DMS79 treated with DMSO at 0.1 percent for 48 hours (cell line): ENCODE measurements around the gene FRAS1.
"Not testable (repeated sequence)": the region's sequence is repeated elsewhere in the genome, so short reads cannot be mapped to it uniquely, and the experiment has no call there.

Source experiments
- DNase-seq: peaks from one replicate; lab custom pipeline; 2025; lab: John Stamatoyannopoulos, UW

Gene FRAS1

GRCh38 chr4:78057135-78057599, at the start of gene FRAS1:
Gene FRAS1 (plus strand): TSS chr4:78057323. CDS start chr4:78058010, 687 bp downstream.
- DNase-seq, result peak; percentile 83

- DNase-seq, result not testable (repeated sequence)
Observed at GRCh38 chr4:78011003-78011402, 46.1 kb upstream of the FRAS1 start.

DNA sequence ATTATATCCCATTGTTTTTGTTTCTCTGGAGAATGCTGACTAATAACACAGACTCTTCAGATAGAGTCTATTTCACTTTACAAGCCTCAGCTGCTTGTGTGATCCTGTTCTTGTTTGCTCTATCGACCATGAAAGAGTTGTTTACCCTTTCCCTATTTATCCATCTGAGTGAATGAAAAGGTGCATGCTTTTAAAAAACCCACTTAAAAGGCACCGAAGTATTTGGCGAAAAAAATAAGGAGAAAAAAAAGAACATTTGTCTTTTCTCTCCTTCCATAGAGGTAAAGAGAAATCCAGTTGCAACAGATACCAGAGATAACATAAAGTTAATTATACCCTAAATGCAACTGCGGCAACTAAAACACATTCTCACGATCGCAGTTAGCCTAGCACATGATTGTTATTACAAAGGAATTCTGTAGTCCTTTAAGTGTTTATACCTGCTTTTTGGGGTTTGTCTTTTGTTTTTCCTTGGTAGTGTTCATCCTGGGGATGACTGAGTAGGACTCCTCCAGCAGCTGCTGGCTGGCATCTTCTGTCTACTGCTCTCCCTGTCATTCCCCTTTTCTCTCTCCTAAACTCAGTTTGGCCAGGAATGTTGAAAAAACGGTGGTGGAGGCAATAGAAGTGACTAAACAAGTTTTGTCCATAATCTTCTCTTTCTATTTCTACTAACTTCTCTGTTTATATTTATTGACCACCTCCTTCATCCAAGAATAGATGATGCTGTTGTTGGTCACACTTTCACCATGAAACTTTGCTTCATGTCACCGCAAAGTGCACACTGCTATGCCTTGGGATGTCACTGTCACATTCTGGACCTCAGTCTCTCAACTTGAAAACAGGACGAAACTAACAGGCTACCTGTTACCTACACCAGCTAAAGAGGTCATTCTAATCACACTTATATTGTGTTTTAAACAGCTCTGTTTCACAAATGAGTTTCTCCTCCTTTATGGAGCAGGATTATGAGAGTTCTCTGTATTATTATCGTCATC, 41.9 kb upstream of the FRAS1 start:
- peak; percentile 96 for DNase-seq

GRCh38 chr4:78018271-78019049, 38.7 kb upstream of the FRAS1 start:
- DNase-seq, result peak; percentile 17

DNA sequence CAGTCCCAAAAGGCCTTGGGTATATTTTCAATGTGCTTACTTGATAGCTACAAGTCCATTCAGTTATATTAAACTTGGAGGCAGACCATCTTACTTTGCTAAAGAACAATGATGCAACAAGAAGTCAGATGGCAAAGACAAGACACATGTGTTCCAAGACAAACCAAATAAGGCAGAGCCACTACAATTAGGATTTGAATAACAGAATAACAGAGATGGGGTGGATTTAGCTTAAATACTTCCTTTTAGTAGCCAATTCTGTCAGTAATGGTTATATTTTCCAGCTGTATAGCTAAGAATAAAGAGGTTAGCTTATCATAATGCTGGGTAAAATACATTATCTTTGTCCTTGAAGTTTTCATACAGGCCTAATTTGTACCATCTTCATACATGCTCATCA, 37.7 kb upstream of the FRAS1 start:
- no peak for DNase-seq

GRCh38 chr4:78020677-78021076, 36.4 kb upstream of the FRAS1 start:
- DNase-seq, result no peak

- DNase-seq, result peak; percentile 77
Observed at GRCh38 chr4:78022517-78022916, 34.6 kb upstream of the FRAS1 start.

DNA sequence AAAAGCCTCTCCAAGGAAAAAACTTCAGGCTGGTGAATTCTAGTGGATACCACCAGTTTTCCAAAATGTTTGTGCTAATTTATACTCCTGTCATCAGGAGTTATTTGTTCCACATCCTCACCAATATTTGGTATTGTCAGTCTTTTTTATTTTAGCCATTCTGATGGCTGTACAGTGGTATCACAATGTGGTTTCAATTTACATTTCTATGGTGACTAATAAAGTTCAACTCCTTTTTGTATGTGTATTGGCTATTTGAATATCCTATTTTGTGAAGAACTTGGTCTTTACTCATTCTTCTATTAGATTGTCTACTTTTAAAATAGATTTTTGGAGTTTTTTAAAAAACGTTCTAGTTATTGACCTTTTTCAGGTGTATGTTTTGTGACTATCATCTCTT, 33.0 kb upstream of the FRAS1 start:
- DNase-seq, result no peak

- DNase-seq, result no peak
Observed at GRCh38 chr4:78024576-78025091, 32.5 kb upstream of the FRAS1 start.

- peak; percentile 29 for DNase-seq
Observed at GRCh38 chr4:78031417-78031950, 25.6 kb upstream of the FRAS1 start.

GRCh38 chr4:78032446-78032845, 24.7 kb upstream of the FRAS1 start:
- DNase-seq, result peak; percentile 99

DNA sequence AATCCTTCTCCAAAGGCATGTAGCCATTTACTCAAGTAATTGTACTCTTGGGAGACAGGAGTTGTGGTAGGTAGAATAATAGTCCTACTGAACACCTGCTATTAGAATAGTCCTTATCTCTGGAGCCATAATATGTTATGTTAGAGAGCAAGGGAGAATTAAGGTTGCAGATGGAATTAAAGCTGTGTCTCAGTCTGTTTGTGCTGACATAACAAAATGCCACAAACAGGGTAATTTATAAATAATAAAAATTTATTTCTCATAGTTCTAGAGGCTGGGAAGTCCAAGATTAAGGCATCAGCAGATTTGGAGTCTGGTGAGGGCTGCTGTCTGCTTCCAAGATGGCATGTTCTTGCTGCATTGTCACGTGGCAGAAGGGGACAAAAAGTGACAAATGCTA, 24.2 kb upstream of the FRAS1 start:
- no peak for DNase-seq

- no peak for DNase-seq
Observed at GRCh38 chr4:78033861-78034260, 23.3 kb upstream of the FRAS1 start.

- DNase-seq, result no peak
Observed at GRCh38 chr4:78038704-78039103, 18.4 kb upstream of the FRAS1 start.

DNA sequence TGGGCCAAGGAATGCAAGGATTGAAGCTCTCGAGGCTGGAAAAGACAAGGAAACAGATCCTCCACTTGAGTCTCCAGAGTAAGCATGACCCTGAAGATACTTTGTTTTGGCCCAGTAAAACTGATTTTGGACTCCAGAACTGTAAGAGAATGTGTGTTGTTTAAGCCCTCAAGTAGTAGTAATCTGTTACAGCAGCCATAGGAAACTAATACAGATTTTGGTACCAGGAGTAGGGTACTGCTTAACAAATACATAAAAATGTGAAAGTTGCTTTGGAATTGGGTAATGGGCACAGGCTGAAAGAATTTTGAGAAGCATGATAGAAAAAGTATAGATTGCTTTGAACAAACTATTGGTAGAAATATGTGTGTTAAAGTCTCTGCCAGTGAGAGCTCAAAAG, 17.4 kb upstream of the FRAS1 start:
- no peak for DNase-seq

DNA sequence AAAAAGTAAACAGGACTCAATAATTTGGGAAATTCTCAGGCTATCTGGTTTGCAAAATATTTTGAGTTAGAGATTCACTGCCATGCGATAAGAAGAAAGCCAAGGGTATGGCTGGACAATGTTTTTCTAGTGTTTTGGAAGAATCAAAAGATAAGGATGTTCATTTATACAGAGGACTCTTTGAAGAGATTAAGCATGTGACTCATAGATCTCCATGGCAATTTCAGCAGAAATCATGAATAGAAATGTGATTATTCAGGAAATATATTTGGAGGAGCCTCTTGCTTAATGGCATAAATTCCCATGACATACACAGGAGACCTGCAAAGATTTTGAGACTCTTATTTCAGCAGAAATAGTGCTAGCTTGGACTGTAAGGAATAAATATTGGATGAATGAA, 16.7 kb upstream of the FRAS1 start:
- no peak for DNase-seq

DNA sequence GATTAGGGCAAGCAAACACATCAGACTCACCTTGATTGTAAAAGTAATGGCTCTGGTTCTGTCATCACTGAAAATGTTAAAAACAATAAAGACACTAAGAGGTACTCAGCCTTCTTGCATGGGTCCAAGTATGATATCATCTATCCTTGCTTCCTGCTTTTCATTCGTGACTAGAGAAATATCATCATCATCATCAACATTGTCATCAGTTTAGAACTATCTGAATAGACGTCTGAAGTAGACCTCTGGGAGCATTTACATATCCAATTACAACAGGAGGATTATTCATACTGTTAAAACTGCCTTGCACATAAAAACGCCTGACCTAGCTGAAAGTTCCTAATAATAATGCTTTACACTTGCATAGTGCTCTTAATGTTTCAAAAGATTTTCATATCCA, 9.8 kb upstream of the FRAS1 start:
- DNase-seq, result no peak

DNA sequence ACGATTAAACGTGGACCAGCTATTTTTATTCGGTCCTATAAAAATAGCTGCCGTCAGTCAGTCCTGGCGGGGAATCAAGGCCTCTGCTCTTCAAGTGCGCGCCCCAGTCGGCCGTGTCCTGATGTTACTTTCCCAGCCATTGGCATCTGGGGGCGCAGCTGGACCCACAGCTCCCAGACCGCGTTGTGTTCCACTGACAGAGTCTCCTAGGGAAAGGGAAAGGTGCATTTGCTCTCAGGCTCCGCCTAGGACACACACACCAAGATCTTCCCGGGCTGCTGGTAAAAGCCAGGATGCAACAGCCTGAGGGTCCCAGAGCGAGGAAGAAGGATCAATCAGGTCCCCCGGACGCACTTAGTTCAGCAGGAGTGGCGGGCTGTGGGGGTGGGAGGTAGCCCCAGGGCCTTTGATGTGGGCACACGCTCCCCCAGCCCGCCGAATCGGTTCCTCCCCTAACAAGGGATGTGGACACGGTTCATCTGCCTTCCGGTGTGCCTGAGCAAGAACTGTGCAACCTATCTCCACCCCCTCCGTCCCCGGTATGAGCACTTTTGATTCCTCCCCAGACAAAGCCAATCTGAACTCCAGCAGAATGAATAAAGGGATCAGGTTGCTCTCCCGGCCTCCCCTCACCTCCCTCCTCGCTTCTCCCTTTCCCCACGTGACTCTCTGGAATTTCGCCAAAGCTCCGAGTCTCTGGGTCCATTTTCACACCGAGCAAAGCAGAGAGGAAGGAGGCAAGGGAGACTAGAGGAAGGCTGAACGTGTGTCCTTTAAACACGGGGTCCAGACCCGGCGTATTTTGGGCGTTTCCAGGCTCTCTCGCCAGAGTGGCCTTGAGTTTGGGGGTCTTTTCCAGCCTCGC, 626 bp upstream of the FRAS1 start:
- peak; percentile 95 for DNase-seq

GRCh38 chr4:78057600-78058550, 752 bp downstream of the FRAS1 start:
- peak; percentile 58 for DNase-seq
